PFSK-1 (cell line): ENCODE results near the gene AADACL3.

Source experiments
- FOXP2 ChIP-seq: optimal IDR thresholded peaks from 2 replicates; pipeline ENCODE3; 2011; ENCODE audit warnings: borderline replicate concordance, control low read depth, inconsistent platforms; ENCODE audit not compliant: insufficient read depth; ENCODE audit errors: extremely low read length, extremely low read depth
- POLR2AphosphoS5 ChIP-seq: IDR thresholded peaks from 2 replicates; pipeline ENCODE4 v1.6.1; 2012; ENCODE audit warnings: low read depth, mild to moderate bottlenecking, control low read depth, low read length, moderate library complexity
- SIN3A ChIP-seq: IDR thresholded peaks from 2 replicates; pipeline ENCODE4 v1.6.1; 2012; ENCODE audit warnings: mild to moderate bottlenecking, low read length, moderate library complexity, borderline replicate concordance; ENCODE audit not compliant: insufficient read depth
- TAF1 ChIP-seq: IDR thresholded peaks from 2 replicates; pipeline ENCODE4 v1.6.1; 2012; ENCODE audit warnings: low read length, control low read depth, borderline replicate concordance; ENCODE audit not compliant: insufficient read depth
- TF ChIP-seq, protein P1 (sequence below), 2 experiments: IDR thresholded peaks; 2 replicates each; pipeline versions ENCODE4 v1.6.1 to v1.8.0; 2011 to 2012; ENCODE audit warnings: low read depth in 2 of 2, low read length in 2 of 2, control low read depth in 1 of 2, inconsistent platforms in 1 of 2, mild to moderate bottlenecking in 1 of 2, moderate library complexity in 1 of 2; ENCODE audit not compliant: insufficient read depth in 1 of 2

AADACL3 gene

DNA sequence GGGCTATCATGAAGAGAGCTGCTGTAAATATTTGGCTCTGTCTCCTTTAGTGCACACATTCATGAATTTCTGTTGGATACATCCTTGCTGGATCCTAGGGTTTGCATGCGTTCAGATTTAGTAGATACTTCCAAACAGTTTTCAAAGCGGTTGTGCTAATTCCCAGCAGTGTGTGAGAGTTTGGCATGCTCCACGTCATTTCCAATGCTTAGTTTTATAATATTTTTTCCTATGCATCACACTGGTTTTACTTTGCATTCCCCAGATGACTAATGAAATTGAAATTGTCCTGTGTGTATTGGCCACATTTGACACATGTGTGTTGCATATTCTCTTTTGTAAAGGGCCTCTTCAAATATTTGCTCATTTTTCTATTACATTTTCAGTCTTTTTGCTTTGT is 18.5 kb upstream of the AADACL3 start:
- TF ChIP-seq FOXP2, result no peak
- no peak for TF ChIP-seq SIN3A
- TF ChIP-seq, protein P1, sequence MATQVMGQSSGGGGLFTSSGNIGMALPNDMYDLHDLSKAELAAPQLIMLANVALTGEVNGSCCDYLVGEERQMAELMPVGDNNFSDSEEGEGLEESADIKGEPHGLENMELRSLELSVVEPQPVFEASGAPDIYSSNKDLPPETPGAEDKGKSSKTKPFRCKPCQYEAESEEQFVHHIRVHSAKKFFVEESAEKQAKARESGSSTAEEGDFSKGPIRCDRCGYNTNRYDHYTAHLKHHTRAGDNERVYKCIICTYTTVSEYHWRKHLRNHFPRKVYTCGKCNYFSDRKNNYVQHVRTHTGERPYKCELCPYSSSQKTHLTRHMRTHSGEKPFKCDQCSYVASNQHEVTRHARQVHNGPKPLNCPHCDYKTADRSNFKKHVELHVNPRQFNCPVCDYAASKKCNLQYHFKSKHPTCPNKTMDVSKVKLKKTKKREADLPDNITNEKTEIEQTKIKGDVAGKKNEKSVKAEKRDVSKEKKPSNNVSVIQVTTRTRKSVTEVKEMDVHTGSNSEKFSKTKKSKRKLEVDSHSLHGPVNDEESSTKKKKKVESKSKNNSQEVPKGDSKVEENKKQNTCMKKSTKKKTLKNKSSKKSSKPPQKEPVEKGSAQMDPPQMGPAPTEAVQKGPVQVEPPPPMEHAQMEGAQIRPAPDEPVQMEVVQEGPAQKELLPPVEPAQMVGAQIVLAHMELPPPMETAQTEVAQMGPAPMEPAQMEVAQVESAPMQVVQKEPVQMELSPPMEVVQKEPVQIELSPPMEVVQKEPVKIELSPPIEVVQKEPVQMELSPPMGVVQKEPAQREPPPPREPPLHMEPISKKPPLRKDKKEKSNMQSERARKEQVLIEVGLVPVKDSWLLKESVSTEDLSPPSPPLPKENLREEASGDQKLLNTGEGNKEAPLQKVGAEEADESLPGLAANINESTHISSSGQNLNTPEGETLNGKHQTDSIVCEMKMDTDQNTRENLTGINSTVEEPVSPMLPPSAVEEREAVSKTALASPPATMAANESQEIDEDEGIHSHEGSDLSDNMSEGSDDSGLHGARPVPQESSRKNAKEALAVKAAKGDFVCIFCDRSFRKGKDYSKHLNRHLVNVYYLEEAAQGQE (IDR thresholded peaks at IDR 0.05; ENCODE audit: insufficient read depth in 1 of 2, low read depth in 2 of 2, low read length in 2 of 2), result no peak
- no peak for TF ChIP-seq TAF1
- no peak for TF ChIP-seq POLR2AphosphoS5

DNA sequence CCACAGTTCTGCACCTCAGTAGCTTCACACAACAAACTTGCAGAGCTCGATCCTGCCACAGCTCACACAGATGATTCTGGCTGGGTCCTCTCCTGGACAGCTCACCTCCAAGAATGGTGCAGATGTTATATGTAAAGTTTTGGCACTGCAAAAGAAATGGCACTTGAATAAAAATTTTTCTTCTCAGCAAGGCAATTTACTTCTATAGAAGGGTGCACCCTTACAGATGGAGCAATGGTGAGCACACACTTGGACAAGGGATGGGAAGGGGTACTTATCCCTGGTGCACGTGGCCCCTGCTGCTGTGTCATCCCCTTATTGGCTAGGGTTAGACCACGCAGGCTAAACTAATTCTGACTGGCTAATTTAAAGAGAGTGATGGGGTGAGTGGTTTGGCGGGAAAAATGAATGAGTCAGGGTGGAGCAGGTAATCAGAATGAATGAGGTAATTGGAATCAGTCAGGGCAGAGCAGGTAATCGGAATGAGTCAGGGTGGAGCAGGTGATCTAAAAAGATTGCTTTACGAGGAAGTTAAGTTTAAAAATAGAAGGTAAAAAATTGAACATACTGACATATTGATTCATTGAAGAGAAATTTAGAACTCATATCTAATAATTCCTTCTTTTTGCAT is 12.0 kb upstream of the AADACL3 start:
- TF ChIP-seq TAF1, result no peak
- TF ChIP-seq SIN3A, result no peak
- no peak for TF ChIP-seq POLR2AphosphoS5
- TF ChIP-seq FOXP2, result no peak
- TF ChIP-seq, protein P1 (IDR thresholded peaks at IDR 0.05; ENCODE audit: insufficient read depth in 1 of 2, low read depth in 2 of 2, low read length in 2 of 2), result no peak

DNA sequence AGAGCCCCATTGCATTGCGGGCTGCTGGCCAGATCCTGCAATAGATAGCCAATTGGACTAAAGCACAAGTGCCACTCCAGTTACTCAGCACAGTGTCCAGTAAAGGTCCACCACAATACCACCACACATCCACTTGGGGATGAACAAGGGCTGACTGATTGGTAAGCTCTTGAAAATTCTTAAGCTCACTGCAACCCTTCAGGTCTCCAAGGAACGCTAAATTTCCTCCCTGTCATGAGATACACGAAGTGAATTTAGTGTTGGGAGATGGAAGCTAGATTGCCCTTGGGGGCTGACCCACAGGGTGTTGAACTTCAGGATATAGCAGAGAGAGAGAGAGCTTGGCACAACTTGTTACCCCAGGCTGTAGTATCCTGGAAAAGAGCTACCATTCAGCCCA is 9.8 kb upstream of the AADACL3 start:
- no peak for TF ChIP-seq POLR2AphosphoS5
- TF ChIP-seq FOXP2, result no peak
- TF ChIP-seq SIN3A, result no peak
- TF ChIP-seq, protein P1 (IDR thresholded peaks at IDR 0.05; ENCODE audit: insufficient read depth in 1 of 2, low read depth in 2 of 2, low read length in 2 of 2), result no peak
- no peak for TF ChIP-seq TAF1

DNA sequence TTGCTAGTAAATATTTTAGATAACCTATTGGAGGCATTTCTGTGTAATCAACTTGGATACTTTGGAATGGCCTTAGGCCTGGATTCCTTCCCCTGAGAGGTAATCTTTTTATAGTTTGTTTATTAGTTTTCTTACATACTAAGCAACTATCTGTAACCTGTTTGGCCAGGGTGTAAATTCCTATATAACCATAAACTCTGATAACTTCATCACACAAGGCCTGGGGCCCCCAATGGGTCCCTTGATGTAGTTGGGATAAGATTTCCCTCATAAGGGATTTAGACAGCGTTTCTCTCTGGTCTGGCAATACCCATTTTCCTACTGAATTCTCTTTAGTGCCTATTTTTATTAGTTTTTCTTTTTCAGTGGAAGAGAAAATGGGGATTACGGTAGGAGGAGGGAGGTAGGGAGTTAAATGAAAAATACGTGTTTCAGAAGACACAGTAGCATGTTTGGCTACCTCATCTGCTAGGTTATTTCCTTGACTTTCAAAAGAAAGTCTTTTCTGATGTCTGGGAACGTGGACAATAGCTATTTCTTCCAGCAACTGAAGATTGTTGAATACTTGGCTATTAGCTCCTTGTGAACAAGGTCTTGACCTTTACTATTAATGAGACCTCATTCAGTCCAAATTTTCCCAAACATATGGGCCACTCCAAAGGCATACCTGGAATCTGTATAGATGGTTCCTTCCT is 7.4 kb upstream of the AADACL3 start:
- TF ChIP-seq, protein P1 (IDR thresholded peaks at IDR 0.05; ENCODE audit: insufficient read depth in 1 of 2, low read depth in 2 of 2, low read length in 2 of 2), result no peak
- TF ChIP-seq POLR2AphosphoS5 (no peak), FOXP2 (no peak), TAF1 (no peak), SIN3A (no peak)
